ENCODE results near the gene GDA. TPM values are rescaled to one million over a fixed set of nuclear protein-coding genes. Genes with fewer than 3 reads are reported as not detected.
A peak's percentile ranks its signal among the peaks of the same experiment; 100 is the strongest.

The GDA gene
- total and polyA plus RNA-seq, 2 of the 8 experiments (the other 6 are each of a cell fraction or from before 2014, with no cell fraction given) = 0.35 to 3.0 TPM

DNA sequence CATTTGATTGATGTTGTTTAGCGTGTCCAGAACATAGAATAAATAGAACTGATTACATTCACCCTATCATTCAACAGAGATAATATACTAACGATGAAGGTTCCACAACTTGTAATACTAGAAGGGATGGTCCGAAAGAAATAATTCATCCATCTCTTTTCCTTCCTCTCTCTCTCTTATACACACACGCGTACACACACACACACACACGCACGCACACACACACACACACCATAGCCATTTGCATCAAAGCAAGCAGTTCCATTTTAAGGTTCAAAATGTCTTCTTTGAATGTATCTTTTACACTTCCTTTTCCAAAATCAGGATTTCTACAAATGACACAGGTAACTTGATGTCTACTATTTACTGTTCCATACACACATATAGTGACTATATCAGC, 887 bp downstream of the GDA start:
- Histone ChIP-seq H3K9me3 (ENCODE audit: insufficient read depth in 2 of 2, low read depth in 1 of 2, low read length in 1 of 2) (no peaks in the 10 kb centered on the region), H3K4me3 (ENCODE audit: extremely low read depth in 1 of 4, insufficient read depth in 2 of 4, low read depth in 3 of 4, low read length in 4 of 4) (peak overlapping the region in 2 of 4 experiments; percentile 51 to 63; a peak in 4 of 8 replicates), H3K79me2 (ENCODE audit: control insufficient read depth in 1 of 2, insufficient read depth in 2 of 2, low read length in 2 of 2) (no peaks in the 10 kb centered on the region), H3K23ac (ENCODE audit: insufficient read length) (no peak overlapping the region), H2BK12ac (ENCODE audit: low read depth, low read length) (no peak overlapping the region), H2BK5ac (ENCODE audit: low read depth, low read length) (no peak overlapping the region), H3K4me1 (replicated peaks in 1 of 4; ENCODE audit: control insufficient read depth in 3 of 4, insufficient read depth in 4 of 4, low read length in 3 of 4) (peaks cover 0 to 9% (median 2%) of the 10 kb centered on the region in 4 experiments; a peak in 4 of 7 replicates), H4K5ac (ENCODE audit: insufficient read length, low read depth, low read length) (no peak overlapping the region), H2AK5ac (ENCODE audit: low read depth, low read length) (no peak overlapping the region), H3K4me2 (ENCODE audit: insufficient read depth in 1 of 2, low read depth in 2 of 2, low read length in 2 of 2) (peak overlapping the region; percentile 65 to 97; a peak in 3 of 4 replicates), H3K4ac (replicated peaks; ENCODE audit: insufficient read length, low read depth, low read length) (no peak overlapping the region), H3K23me2 (ENCODE audit: low read depth, low read length) (peaks cover 6% of the 10 kb centered on the region; the same call in 1 of the 2 replicates), H4K20me1 (replicated peaks in 1 of 2; ENCODE audit: control insufficient read depth in 1 of 2, insufficient read depth in 2 of 2, low read length in 2 of 2) (no peaks in the 10 kb centered on the region), H3K18ac (ENCODE audit: extremely low read depth, low read length) (no peak overlapping the region), H3K27ac (ENCODE audit: low read depth, low read length) (no peak overlapping the region), H3K27me3 (replicated peaks in 1 of 4; ENCODE audit: control insufficient read depth in 3 of 4, extremely low read depth in 1 of 4, insufficient read depth in 3 of 4, low read length in 3 of 4) (peaks cover 14 to 31% (median 27%) of the 10 kb centered on the region in 4 experiments), H2BK15ac (ENCODE audit: low read length) (no peak overlapping the region), H3K14ac (ENCODE audit: insufficient read length) (no peak overlapping the region), H3K79me1 (ENCODE audit: low read depth, low read length) (no peaks in the 10 kb centered on the region; the same call in 1 of the 2 replicates), H4K8ac (ENCODE audit: extremely low read depth, insufficient read depth, low read length) (no peak overlapping the region), H4K91ac (replicated peaks; ENCODE audit: insufficient read length, low read length) (no peak overlapping the region), H3K36me3 (ENCODE audit: control insufficient read depth in 2 of 4, insufficient read depth in 4 of 4, low read length in 3 of 4) (no peaks in the 10 kb centered on the region), H2BK20ac (ENCODE audit: low read length) (no peak overlapping the region), H2AFZ (ENCODE audit: low read length) (no peak overlapping the region), H3K56ac (replicated peaks; ENCODE audit: insufficient read length, low read depth, low read length) (no peak overlapping the region), H3K9ac (replicated peaks in 1 of 4; ENCODE audit: extremely low read depth in 1 of 4, low read depth in 3 of 4, low read length in 3 of 4) (no peak overlapping the region), H2BK120ac (replicated peaks; ENCODE audit: low read depth, low read length) (no peak overlapping the region)
- WGBS, 2 experiments (ENCODE audit: extremely low coverage in 1 of 2, insufficient coverage in 1 of 2, insufficient read length in 1 of 2, insufficient replicate concordance in 2 of 2, low coverage in 1 of 2, low lambda C conversion rate in 2 of 2, missing lambda C conversion rate in 1 of 2) = 72% methylated on average over 7 of the region's 7 CpGs; no CpG with 5 or more reads in 1 of the 2 experiments
- no peak for DNase-seq (ENCODE audit: low read depth in 1 of 2, low spot score in 2 of 2)
- TF ChIP-seq TAF1 (IDR thresholded peaks at IDR 0.05; ENCODE audit: low read depth, low read length) = no peak
- no peak for TF ChIP-seq KDM1A (IDR thresholded peaks at IDR 0.05; ENCODE audit: borderline replicate concordance, low read length)
- TF ChIP-seq JUN (IDR thresholded peaks at IDR 0.05; ENCODE audit: low read depth, low read length) = no peak
- no peak for TF ChIP-seq SIN3A (conservative IDR thresholded peaks at IDR 0.05 in 1 of 2, IDR thresholded peaks at IDR 0.05 in 1 of 2; ENCODE audit: low read depth in 1 of 2, low read length in 2 of 2)
- TF ChIP-seq BRCA1 (IDR thresholded peaks at IDR 0.05; ENCODE audit: low read depth, low read length) = no peak
- no peak for TF ChIP-seq RAD21 (IDR thresholded peaks at IDR 0.05 in 1 of 2, conservative IDR thresholded peaks at IDR 0.05 in 1 of 2; ENCODE audit: low read depth in 2 of 2, low read length in 2 of 2)
- POLR2A ChIA-PET (ENCODE audit: partially characterized antibody) = no interaction called here
- CTCF ChIA-PET (ENCODE audit: partially characterized antibody) = interaction anchor here (1.8 kb wide), 1 partner anchor 22 kb away, joined by 5 read pairs; no protein-coding TSS in a partner anchor
- no peak for FAIRE-seq
